Pulmonary artery endothelial cell (primary cell): Measurements from ENCODE around the gene ARFGAP2. TPM values are rescaled to one million over a fixed set of nuclear protein-coding genes. Genes with fewer than 3 reads are reported as not detected.

Experiments used
- DNase-seq: peaks from one replicate; pipeline ENCODE4 v3.0.0-alpha.2; 2011; ENCODE audit warnings: low read depth, low spot score
- total RNA-seq: library from RNA; depleted of rRNA; stranded (reverse); fragments of >200 nt; gene quantifications from 2 replicates; pipeline ENCODE4 v1.2.3, GENCODE V29; 2014

Gene ARFGAP2
- total RNA-seq, 1 donor from 2014 or later = 81.7 TPM

- DNase-seq = no peak
These were observed 4.8 kb downstream of the ARFGAP2 start for GRCh38 chr11:47171856-47172255.

- no peak for DNase-seq
These were observed 5.4 kb downstream of the ARFGAP2 start for GRCh38 chr11:47171061-47171838.

- DNase-seq = no peak
These were observed 10.3 kb downstream of the ARFGAP2 start for GRCh38 chr11:47166368-47166767.

GRCh38 chr11:47165253-47165840 lies 11.3 kb downstream of the ARFGAP2 start:
- no peak for DNase-seq

GRCh38 chr11:47164321-47164720 lies 12.4 kb downstream of the ARFGAP2 start:
- no peak for DNase-seq

- no peak for DNase-seq
These were observed 12.8 kb downstream of the ARFGAP2 start for GRCh38 chr11:47163898-47164297.

- no peak for DNase-seq
These were observed 13.5 kb downstream of the ARFGAP2 start for GRCh38 chr11:47163193-47163592.

- no peak for DNase-seq
These were observed 14.3 kb downstream of the ARFGAP2 start for GRCh38 chr11:47162426-47162825.

GRCh38 chr11:47161890-47162289 lies 14.8 kb downstream of the ARFGAP2 start:
- DNase-seq = no peak

GRCh38 chr11:47161134-47161854 lies 15.4 kb downstream of the ARFGAP2 start:
- no peak for DNase-seq

- no peak for DNase-seq
These were observed 15.9 kb downstream of the ARFGAP2 start for GRCh38 chr11:47160753-47161133.

- no peak for DNase-seq
These were observed 18.4 kb downstream of the ARFGAP2 start for GRCh38 chr11:47158242-47158641.

- no peak for DNase-seq
These were observed 18.9 kb downstream of the ARFGAP2 start for GRCh38 chr11:47157805-47158204.

GRCh38 chr11:47156951-47157350 lies 19.7 kb downstream of the ARFGAP2 start:
- DNase-seq = no peak

- no peak for DNase-seq
These were observed 20.3 kb downstream of the ARFGAP2 start for GRCh38 chr11:47156333-47156732.

- DNase-seq = no peak
These were observed 20.8 kb downstream of the ARFGAP2 start for GRCh38 chr11:47155879-47156278.

GRCh38 chr11:47154616-47155570 lies 21.8 kb downstream of the ARFGAP2 start:
- DNase-seq = no peak

- no peak for DNase-seq
These were observed 23.4 kb downstream of the ARFGAP2 start for GRCh38 chr11:47152953-47153950.

GRCh38 chr11:47152126-47152952 lies 24.3 kb downstream of the ARFGAP2 start:
- no peak for DNase-seq
